GM19239 (cell line): ENCODE results near the gene PTPRM.
A peak's percentile ranks its signal among the peaks of the same experiment; 100 is the strongest.

Source experiments
- DNase-seq: peaks from one replicate; pipeline ENCODE4 v3.0.0; 2011; ENCODE audit warnings: low spot score; ENCODE audit not compliant: insufficient read length
- FAIRE-seq: peaks from 2 replicates; lab custom pipeline; 2011; peaks lifted over from hg19 to GRCh38; lab: Jason Lieb, UNC

The PTPRM gene

DNA sequence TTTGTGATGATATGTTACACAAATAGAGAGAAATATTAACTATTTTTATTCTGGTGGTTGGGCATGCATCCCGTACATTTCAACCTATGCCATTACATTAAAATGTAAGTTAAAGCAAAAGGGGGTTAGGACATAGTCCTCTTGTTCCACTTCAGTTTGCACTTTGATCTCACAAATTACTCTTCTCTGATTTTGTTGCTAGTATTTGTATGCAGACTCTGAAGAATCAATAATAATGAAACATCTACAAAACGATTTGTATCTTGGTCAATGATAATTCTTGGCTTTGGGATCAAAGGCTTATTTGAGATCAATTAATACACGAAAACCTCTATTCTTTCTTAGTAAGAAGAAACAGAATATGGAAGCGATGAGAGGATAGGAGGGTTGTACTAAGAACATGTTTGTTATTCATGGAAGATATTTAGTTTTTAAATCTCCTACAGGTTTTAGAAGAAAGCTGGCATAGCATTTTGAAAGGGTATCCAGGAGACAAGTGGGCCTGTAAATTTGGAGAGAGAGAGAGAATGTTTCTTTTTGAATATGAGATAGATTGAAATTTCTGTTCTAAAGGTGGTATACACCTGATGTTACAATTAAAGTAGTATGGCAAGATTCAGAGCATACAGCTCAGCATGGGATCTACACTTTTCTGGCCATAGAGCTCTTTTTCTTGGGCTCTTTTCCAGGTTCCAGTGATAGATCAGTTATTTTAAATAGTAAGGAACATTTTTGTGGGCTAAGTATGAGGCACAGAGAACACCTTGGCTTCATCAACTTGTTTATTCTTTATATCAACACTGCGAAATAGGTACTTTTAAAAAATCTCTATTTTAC, 347.9 kb downstream of the PTPRM start:
- FAIRE-seq = no peak

GRCh38 chr18:7918701-7919100, 351.6 kb downstream of the PTPRM start:
- no peak for FAIRE-seq

More for the DNA sequence above, 347.9 kb downstream of the PTPRM start:
- no peak for DNase-seq

DNA sequence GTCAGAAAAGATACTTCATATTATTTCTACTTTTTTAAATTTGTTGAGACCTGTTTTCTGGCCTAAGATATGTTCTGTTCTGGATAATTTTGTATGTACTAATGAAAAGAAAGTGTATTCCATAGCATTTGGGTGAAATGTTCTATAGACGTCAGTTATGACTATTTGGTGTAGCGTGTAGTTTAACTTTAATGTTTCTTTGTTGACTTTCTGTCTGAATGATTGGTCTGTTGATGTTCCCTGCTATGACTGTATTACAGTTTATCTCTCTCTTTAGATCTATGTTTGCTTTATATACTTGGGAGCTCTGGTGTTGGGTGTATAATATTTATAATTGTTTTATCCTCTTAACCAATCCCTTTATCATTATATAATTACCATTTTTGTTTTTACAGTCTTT, 352.4 kb downstream of the PTPRM start:
- FAIRE-seq (no peak), DNase-seq (no peak)

More at GRCh38 chr18:7918701-7919100, 351.6 kb downstream of the PTPRM start:
- no peak for DNase-seq

- FAIRE-seq (no peak), DNase-seq (no peak)
Measured at GRCh38 chr18:7921938-7922587, 354.9 kb downstream of the PTPRM start.

GRCh38 chr18:7923105-7923504, 356.0 kb downstream of the PTPRM start:
- FAIRE-seq = no peak
- no peak for DNase-seq

- DNase-seq = no peak
- no peak for FAIRE-seq
Measured at GRCh38 chr18:7924616-7925015, 357.5 kb downstream of the PTPRM start.

- FAIRE-seq (no peak), DNase-seq (no peak)
Measured at GRCh38 chr18:7926526-7926925, 359.4 kb downstream of the PTPRM start.

DNA sequence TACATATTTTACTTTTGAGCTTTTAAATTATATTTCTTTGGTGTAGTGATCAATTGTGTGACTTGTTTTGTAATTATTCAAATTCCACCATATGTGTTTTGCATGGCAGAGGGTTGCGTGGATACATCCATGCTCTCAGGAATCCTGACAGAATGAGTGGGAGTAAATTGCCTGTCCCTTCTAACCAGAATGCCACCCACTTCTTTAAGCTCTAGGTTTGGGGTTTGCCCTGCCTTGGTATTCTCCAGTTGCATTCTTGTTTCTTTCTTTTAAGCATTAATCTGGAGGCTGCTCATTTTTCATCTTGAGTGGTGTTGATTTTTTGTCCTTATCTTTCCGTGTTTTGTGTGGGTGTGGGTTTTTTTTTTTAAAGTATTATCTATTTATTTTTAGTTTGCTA, 360.0 kb downstream of the PTPRM start:
- FAIRE-seq = no peak
- DNase-seq = no peak

DNA sequence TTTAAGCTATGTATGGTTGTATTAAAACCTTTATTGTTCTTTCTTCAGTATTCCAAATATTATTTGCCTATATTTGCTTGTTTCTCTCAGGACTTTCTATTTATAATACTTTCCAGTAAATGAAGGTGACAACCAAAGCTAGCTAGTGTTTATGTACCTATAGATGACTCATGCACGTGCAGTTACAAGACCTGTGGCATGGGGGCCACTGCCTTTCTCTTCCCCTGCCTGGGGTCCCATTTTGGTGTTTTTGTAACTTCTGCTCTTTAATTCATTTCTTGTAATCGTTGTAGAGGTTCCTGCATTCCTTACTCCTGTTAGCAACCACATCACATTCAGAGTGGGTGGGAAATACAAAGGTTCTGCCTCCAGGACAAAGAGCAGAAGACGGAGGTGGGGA, 364.6 kb downstream of the PTPRM start:
- no peak for DNase-seq
- no peak for FAIRE-seq

- DNase-seq (no peak), FAIRE-seq (no peak)
Measured at GRCh38 chr18:7937268-7937667, 370.2 kb downstream of the PTPRM start.

DNA sequence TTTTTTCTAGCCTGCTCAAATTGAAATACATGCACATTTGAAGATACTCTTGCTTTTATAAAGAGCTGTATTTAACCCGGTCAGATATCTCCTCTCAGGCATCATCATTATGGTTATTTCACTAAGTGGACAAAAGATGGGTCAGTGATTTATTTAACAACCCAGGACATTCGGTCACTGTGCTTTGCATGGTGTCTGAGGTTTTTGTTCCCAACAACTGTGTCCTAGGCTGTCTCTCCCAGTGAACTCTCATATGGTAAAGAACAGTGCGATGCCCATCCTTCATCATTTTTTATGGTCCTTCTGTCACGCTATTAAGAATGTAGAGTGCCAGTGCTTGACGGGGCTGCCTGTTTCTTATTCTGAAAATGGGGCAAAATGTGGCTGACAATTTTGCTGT, 372.4 kb downstream of the PTPRM start:
- DNase-seq (no peak), FAIRE-seq (no peak)

- no peak for DNase-seq
- FAIRE-seq = no peak
Measured at GRCh38 chr18:7940379-7940778, 373.3 kb downstream of the PTPRM start.

DNA sequence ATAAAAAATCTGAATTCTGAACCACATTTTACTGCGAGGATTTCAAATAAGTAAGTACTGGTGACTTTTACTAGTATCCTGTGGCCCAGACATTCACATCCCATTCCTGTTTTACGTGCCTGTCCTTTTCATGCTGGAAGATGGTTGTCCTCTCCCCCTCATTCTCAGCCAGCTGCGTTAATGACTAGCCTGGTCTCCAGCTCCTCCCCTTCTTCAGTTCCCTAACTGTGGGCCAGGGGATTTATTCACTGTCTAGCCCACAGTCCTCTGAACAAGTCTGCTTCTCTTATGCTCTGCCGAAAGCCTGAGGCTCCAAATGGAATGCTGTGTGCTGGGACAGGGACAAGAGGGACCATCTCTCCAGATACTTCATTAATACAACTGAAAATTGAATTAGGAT, 373.9 kb downstream of the PTPRM start:
- DNase-seq (no peak), FAIRE-seq (no peak)

DNA sequence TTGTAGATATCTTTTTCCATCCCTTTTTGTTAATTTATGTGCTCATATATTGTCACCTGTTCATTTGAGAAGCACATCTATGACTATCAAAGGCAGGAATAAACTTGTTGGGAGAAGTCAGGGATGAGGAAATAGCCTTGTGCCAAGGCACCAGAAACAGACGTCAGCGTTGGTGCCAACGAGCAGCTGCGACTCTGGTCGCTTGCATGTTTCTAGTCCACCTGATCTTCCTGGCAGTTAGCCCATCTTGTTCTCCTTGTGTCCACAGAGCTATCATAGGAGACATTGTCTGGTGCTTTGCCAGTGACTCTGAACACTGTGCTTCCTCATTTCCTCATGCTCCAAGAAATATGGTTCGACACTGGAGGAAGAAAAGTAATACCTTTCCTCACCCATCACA, 374.4 kb downstream of the PTPRM start:
- no peak for DNase-seq
- no peak for FAIRE-seq

- no peak for FAIRE-seq
- DNase-seq = no peak
Measured at GRCh38 chr18:7945882-7946281, 378.8 kb downstream of the PTPRM start.

DNA sequence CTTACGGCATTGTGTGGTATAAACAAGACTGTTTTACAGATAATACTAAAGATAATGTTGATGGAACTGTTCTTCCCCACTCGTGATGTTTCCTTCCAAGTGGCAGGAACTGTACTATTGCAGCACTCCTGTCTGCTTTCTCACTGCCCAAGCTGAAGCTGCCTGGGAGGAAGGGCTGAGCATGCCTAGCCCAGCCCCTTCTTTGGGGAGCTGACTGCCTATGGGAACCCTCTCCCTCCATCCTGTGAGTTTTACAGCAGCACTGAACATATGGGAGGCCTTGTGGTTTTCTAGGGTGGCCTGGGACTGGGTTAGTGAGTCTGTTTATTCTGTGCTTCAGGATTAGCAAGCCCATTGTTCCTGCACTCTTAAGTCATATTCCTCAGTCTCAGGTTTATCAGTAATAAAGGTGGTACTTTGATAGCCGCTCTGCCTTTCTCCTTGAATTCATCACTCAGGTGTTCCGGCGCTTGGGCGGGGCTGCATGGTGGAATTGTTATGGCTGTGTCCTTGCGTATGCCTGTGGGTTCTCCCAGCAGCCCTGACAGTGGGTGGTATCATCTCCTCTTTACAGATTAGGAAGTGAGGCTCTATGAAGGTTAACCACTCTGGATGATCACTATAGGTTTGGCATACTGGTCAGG, 379.7 kb downstream of the PTPRM start:
- no peak for FAIRE-seq
- no peak for DNase-seq

- DNase-seq = no peak
- FAIRE-seq = no peak
Measured at GRCh38 chr18:7950380-7951136, 383.4 kb downstream of the PTPRM start.

DNA sequence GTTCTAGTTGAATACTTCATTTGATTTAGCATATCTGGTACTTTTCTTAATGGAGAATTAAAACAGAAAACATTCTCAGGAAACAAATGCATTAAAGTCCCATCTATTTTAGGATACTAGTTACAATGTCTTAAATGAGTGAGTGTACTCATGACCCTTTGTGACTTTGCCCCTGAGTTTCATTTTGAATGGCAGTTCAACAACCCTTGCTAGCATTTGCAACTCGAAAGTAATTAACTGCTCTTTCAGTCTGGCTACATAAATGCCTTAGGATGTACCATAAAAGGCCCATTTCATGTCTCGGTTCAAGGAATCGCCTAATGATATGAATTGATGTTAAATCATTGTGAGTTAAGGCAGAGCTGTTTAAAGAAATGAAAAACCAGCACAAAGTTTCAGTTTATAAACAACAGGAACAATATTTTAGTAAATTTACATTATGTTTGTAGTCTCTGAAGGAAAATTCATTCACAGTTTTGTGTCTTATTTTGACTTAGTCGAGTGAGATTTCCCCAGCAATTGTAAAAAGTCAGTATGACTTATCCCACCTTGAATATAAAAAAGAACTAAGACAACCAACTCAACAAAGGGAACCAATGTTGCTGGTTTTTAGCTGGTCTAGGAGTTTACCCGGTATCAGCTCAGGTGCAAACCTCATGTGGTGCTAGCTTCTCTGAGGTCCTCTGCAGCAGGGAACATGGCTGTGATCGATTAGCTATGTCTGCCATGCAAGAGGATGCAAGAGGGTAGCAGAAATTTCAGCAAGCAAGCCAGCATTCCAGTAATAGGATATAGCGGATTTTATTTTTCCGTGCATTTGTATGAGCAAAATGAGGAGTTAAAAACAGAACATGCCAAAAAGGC, 386.2 kb downstream of the PTPRM start:
- DNase-seq (peak; percentile 6), FAIRE-seq (peak; percentile 84)

- FAIRE-seq (no peak), DNase-seq (no peak)
Measured at GRCh38 chr18:7954238-7954637, 387.1 kb downstream of the PTPRM start.

DNA sequence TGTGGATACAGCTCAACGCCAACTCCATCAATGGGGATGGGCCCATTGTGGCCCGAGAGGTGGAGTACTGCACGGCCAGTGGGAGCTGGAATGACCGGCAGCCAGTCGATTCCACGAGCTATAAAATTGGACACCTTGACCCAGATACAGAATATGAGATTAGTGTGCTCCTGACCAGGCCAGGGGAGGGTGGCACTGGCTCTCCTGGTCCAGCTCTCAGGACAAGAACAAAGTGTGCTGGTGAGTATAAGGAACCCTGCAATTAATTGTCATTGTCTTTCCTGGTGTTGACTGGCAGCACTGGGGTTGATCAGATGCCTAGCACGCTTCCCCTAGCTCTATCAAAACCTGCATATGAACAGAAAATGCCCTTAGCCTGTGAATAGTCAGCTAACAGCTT, 388.1 kb downstream of the PTPRM start:
- FAIRE-seq (no peak), DNase-seq (no peak)
